CD4-positive, alpha-beta T cell (primary cell): ENCODE data around the gene LGALS14. TPM values are rescaled to one million over a fixed set of nuclear protein-coding genes. Genes with fewer than 3 reads are reported as not detected.

Experiments used
- ATAC-seq: fragments of 200-7000 bp; cut with Tn5 transposase; one replicate; pipeline ENCODE4 v1.10.0; 2022; ENCODE audit warnings: mild to moderate bottlenecking; ENCODE audit not compliant: poor library complexity
- CTCF ChIA-PET: fragments of 350-600 bp; sonication (Branson Sonifier 250); formaldehyde crosslinking; loops from one replicate; lab custom pipeline; 2021; ENCODE audit warnings: antibody characterized with exemption, inconsistent platforms; lab: Charles Lee
- POLR2A ChIA-PET: fragments of 350-600 bp; sonication (Branson Sonifier 250); formaldehyde crosslinking; loops from one replicate; lab custom pipeline; 2021; ENCODE audit warnings: antibody characterized with exemption, inconsistent platforms; lab: Charles Lee
- DNase-seq, 14 experiments: peaks; one replicate each; pipeline ENCODE4 v3.0.0-alpha.2; 2013 to 2020; ENCODE audit warnings: mixed read lengths in 2 of 14
- H3K27ac ChIP-seq, 2 donors: one replicate each; pipeline versions ENCODE4 v1.5.1 to v1.7.0; 2013; ENCODE audit warnings: low read length in 2 of 2, low read depth in 1 of 2, mild to moderate bottlenecking in 1 of 2
- H3K27me3 ChIP-seq, 2 experiments: 1 replicate in 1 of 2; 2 replicates in 1 of 2; pipeline versions ENCODE4 v1.6.1 to v1.7.0; 2013; ENCODE audit warnings: low read length in 2 of 2, control low read depth in 1 of 2, mild to moderate bottlenecking in 1 of 2, moderate library complexity in 1 of 2; ENCODE audit not compliant: insufficient read depth in 2 of 2, control insufficient read depth in 1 of 2
- H3K36me3 ChIP-seq: one replicate; pipeline ENCODE4 v1.6.1; 2013; ENCODE audit warnings: low read length, control low read depth; ENCODE audit not compliant: insufficient read depth
- H3K4me1 ChIP-seq: one replicate; pipeline ENCODE4 v1.6.1; 2013; ENCODE audit warnings: low read length, control low read depth; ENCODE audit not compliant: insufficient read depth
- H3K4me3 ChIP-seq: one replicate; pipeline ENCODE4 v1.5.1; 2013; ENCODE audit warnings: mild to moderate bottlenecking, low read length, moderate library complexity
- H3K9me3 ChIP-seq, 2 experiments: 1 replicate in 1 of 2; 2 replicates in 1 of 2; pipeline versions ENCODE4 v1.6.1 to v1.7.0; 2013; ENCODE audit warnings: low read length in 2 of 2, mild to moderate bottlenecking in 2 of 2, control low read depth in 1 of 2, moderate library complexity in 1 of 2; ENCODE audit not compliant: control insufficient read depth in 1 of 2, insufficient read depth in 1 of 2
- H3K27ac Mint-ChIP-seq: one replicate; pipeline ENCODE4 v1.8.0; 2020; ENCODE audit warnings: mixed read lengths
- H3K27me3 Mint-ChIP-seq: one replicate; pipeline ENCODE4 v1.8.0; 2021; ENCODE audit warnings: mixed read lengths
- H3K36me3 Mint-ChIP-seq: one replicate; pipeline ENCODE4 v1.8.0; 2021; ENCODE audit warnings: low read depth, mixed read lengths
- H3K4me1 Mint-ChIP-seq: one replicate; pipeline ENCODE4 v1.8.0; 2021; ENCODE audit warnings: low read depth, mixed read lengths
- H3K4me3 Mint-ChIP-seq: one replicate; pipeline ENCODE4 v1.8.0; 2020; ENCODE audit warnings: mild to moderate bottlenecking, mixed read lengths
- H3K9me3 Mint-ChIP-seq: one replicate; pipeline ENCODE4 v1.8.0; 2020; ENCODE audit warnings: mixed read lengths
- CTCF ChIP-seq: fragments of 200-600 bp; IDR thresholded peaks from one replicate; pipeline ENCODE4 v1.8.0; 2022; ENCODE audit warnings: antibody characterized with exemption, mild to moderate bottlenecking
- intact Hi-C, 2 experiments: fragments of 100-400 bp; cut with DNase I in 1 of 2; cut with micrococcal nuclease in 1 of 2; formaldehyde crosslinking; loops; one replicate each; pipeline versions ENCODE4 v1.15.1 to v1.9.0; 2023 to 2025; cut with DNase I, micrococcal nuclease
- total RNA-seq, 174 experiments: library from RNA in 2 of 174; stranded (reverse) in 2 of 174; gene quantifications; one replicate each; pipeline ENCODE4 v1.2.3 and lab custom pipeline; 2021 to 2026

Gene LGALS14
- total RNA-seq, 2 experiments from 2014 or later = not detected

GRCh38 chr19:39676004-39676403, 28.3 kb upstream of the LGALS14 start:
- H3K27me3 ChIP-seq = no peaks in the 10 kb centered on the region
- H3K4me3 Mint-ChIP-seq = no peak overlapping the region
- POLR2A ChIA-PET = no interaction called here
- no peak overlapping the region for H3K27ac Mint-ChIP-seq
- no peak overlapping the region for H3K27ac ChIP-seq
- CTCF ChIA-PET = interaction anchor here (1.3 kb wide), 1 partner anchor 125 kb away, joined by 3 read pairs; no protein-coding TSS in a partner anchor
- DNase-seq = no peak
- no peaks in the 10 kb centered on the region for H3K36me3 Mint-ChIP-seq
- H3K36me3 ChIP-seq = no peaks in the 10 kb centered on the region
- H3K4me1 ChIP-seq = peaks cover 52% of the 10 kb centered on the region
- H3K9me3 Mint-ChIP-seq = no peaks in the 10 kb centered on the region
- ATAC-seq = no peak
- H3K4me1 Mint-ChIP-seq = peaks cover 48% of the 10 kb centered on the region
- no peak overlapping the region for H3K4me3 ChIP-seq
- TF ChIP-seq CTCF = no peak
- no peaks in the 10 kb centered on the region for H3K9me3 ChIP-seq
- H3K27me3 Mint-ChIP-seq = peaks cover 4% of the 10 kb centered on the region
- intact Hi-C loops = loop anchor here in 1 of 2 experiments (10.0 kb wide), 1 partner anchor 551 kb away; the partner anchor contains the start of gene PAK4

- peaks cover 33% of the 10 kb centered on the region for H3K4me1 Mint-ChIP-seq
- peak overlapping the region; percentile 70 for H3K4me3 Mint-ChIP-seq
- H3K27ac ChIP-seq = no peak overlapping the region
- H3K9me3 ChIP-seq = no peaks in the 10 kb centered on the region
- H3K27me3 Mint-ChIP-seq = no peaks in the 10 kb centered on the region
- no peaks in the 10 kb centered on the region for H3K27me3 ChIP-seq
- TF ChIP-seq CTCF = no peak
- peaks cover 40% of the 10 kb centered on the region for H3K4me1 ChIP-seq
- no peaks in the 10 kb centered on the region for H3K9me3 Mint-ChIP-seq
- DNase-seq (no peak), ATAC-seq (no peak)
- H3K36me3 Mint-ChIP-seq = no peaks in the 10 kb centered on the region
- CTCF ChIA-PET = no interaction called here
- POLR2A ChIA-PET = no interaction called here
- H3K4me3 ChIP-seq = no peak overlapping the region
- intact Hi-C loops = loop anchor here in 1 of 2 experiments (10.0 kb wide), 1 partner anchor 553 kb away; the partner anchor contains the start of gene PAK4
- H3K27ac Mint-ChIP-seq = peak overlapping the region; percentile 73
- no peaks in the 10 kb centered on the region for H3K36me3 ChIP-seq
Observed at GRCh38 chr19:39677961-39678889, 26.1 kb upstream of the LGALS14 start.

- no peaks in the 10 kb centered on the region for H3K9me3 ChIP-seq
- no peak for TF ChIP-seq CTCF
- peak in 5 of 14 experiments; percentile 10 to 43 (median 24) for DNase-seq
- H3K4me1 Mint-ChIP-seq = peaks cover 27% of the 10 kb centered on the region
- intact Hi-C loops = loop anchor here in 1 of 2 experiments (10.0 kb wide), 1 partner anchor 554 kb away; the partner anchor contains the start of gene PAK4
- H3K36me3 Mint-ChIP-seq = no peaks in the 10 kb centered on the region
- no peaks in the 10 kb centered on the region for H3K27me3 ChIP-seq
- H3K9me3 Mint-ChIP-seq = no peaks in the 10 kb centered on the region
- no peaks in the 10 kb centered on the region for H3K36me3 ChIP-seq
- ATAC-seq = peak; percentile 21
- peaks cover 2% of the 10 kb centered on the region for H3K27me3 Mint-ChIP-seq
- H3K27ac ChIP-seq = peak overlapping the region in 1 of 2 donors; percentile 37
- ChIA-PET POLR2A (no interaction called here), CTCF (no interaction called here)
- peaks cover 36% of the 10 kb centered on the region for H3K4me1 ChIP-seq
- peak overlapping the region; percentile 22 for H3K4me3 ChIP-seq
- H3K4me3 Mint-ChIP-seq = peak overlapping the region; percentile 23
- peak overlapping the region; percentile 73 for H3K27ac Mint-ChIP-seq
Observed at GRCh38 chr19:39679056-39679790, 25.1 kb upstream of the LGALS14 start.
